Mucosa of stomach (tissue), 1 donor: ENCODE data around the gene B3GAT3.
A peak's percentile ranks its signal among the peaks of the same experiment; 100 is the strongest.
"Not testable (repeated sequence)": the region's sequence is repeated elsewhere in the genome, so short reads cannot be mapped to it uniquely, and the experiment has no call there.

Experiments used
- H3K27me3 ChIP-seq: one replicate; pipeline ENCODE4 v1.7.0; 2013; ENCODE audit warnings: mild to moderate bottlenecking, low read length; ENCODE audit not compliant: control insufficient read depth, insufficient read depth
- H3K36me3 ChIP-seq: one replicate; pipeline ENCODE4 v1.7.0; 2013; ENCODE audit warnings: low read length; ENCODE audit not compliant: control insufficient read depth, insufficient read depth
- H3K4me1 ChIP-seq: one replicate; pipeline ENCODE4 v1.7.0; 2013; ENCODE audit warnings: mild to moderate bottlenecking, low read length; ENCODE audit not compliant: control insufficient read depth, insufficient read depth
- H3K4me3 ChIP-seq: one replicate; pipeline ENCODE4 v1.7.0; 2013; ENCODE audit warnings: low read length
- H3K9ac ChIP-seq: one replicate; pipeline ENCODE4 v1.7.0; 2013; ENCODE audit warnings: mild to moderate bottlenecking, low read length, moderate library complexity
- H3K9me3 ChIP-seq: one replicate; pipeline ENCODE4 v1.7.0; 2013; ENCODE audit warnings: mild to moderate bottlenecking, low read length, moderate library complexity; ENCODE audit not compliant: control insufficient read depth
- donor health status: Pancreatic carcinoma.

Gene B3GAT3

GRCh38 chr11:62579252-62579651 lies 42.5 kb downstream of the B3GAT3 start:
- H3K9ac ChIP-seq, result no peak overlapping the region
- H3K4me1 ChIP-seq, result peaks cover 31% of the 10 kb centered on the region
- H3K36me3 ChIP-seq, result peaks cover 8% of the 10 kb centered on the region
- no peaks in the 10 kb centered on the region for H3K9me3 ChIP-seq
- H3K27me3 ChIP-seq, result no peaks in the 10 kb centered on the region
- no peak overlapping the region for H3K4me3 ChIP-seq

DNA sequence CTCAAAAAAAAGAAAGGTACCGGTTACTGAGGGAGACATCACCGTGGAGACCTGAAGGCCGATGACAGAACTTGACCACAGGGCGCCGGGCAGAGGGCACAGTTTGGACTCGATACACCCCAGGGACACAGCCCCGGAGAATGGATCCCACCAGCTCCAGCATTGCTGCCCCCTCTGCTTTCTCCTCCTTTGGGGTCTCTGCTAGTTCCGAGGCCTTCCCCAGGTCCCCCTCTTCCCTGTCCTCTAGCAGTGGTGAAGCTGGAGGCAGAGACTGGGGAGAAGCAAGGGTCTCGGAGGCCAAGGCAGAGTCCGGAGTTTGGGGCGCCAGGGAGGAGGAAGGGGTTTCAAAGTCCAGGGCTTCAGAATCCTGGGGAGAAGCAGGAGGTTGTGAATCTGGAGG lies 43.2 kb downstream of the B3GAT3 start:
- H3K9ac ChIP-seq, result no peak overlapping the region
- H3K4me1 ChIP-seq, result peaks cover 31% of the 10 kb centered on the region
- no peaks in the 10 kb centered on the region for H3K9me3 ChIP-seq
- no peak overlapping the region for H3K4me3 ChIP-seq
- H3K36me3 ChIP-seq, result peaks cover 5% of the 10 kb centered on the region
- H3K27me3 ChIP-seq, result no peaks in the 10 kb centered on the region

DNA sequence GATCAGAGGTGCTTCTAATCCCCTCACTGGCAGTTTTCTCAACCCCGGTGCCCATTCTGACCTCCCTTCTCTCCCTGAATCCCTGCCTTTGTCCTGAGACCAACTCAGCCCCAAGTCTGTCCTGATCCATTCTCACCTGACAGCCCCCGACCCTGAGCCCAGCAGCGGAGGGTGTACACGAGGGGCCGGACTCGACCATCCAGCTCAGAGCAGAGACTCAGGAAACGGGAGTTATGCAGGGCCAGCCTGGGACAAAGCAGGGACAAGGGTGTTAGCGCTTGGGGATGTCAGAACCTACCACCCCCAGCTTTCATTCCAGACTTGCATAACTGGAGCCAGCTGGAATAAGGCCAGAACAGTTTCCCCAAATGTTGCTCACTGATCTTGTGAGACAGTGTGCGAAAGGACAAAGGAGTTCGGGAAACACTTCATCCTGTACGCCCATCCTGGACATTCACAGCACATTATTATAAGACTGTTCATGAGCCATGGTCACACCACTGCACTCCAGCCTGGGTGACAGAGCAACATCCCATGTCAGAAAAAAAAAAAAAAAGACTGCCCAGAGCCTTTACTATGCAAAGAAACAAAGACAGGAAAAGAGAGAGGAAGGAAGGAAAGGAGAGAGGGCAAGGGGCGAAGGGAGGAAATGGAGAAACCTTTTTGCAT lies 44.6 kb downstream of the B3GAT3 start:
- H3K9ac ChIP-seq, result peak overlapping the region; percentile 51
- peaks cover 36% of the 10 kb centered on the region for H3K4me1 ChIP-seq

GRCh38 chr11:62575837-62576236 lies 45.9 kb downstream of the B3GAT3 start:
- H3K27me3 ChIP-seq, result no peaks in the 10 kb centered on the region
- peak overlapping the region; percentile 86 for H3K9ac ChIP-seq
- peaks cover 38% of the 10 kb centered on the region for H3K4me1 ChIP-seq
- H3K36me3 ChIP-seq, result peaks cover 4% of the 10 kb centered on the region
- no peak overlapping the region for H3K4me3 ChIP-seq
- H3K9me3 ChIP-seq, result no peaks in the 10 kb centered on the region

More for the DNA sequence above, 44.6 kb downstream of the B3GAT3 start:
- H3K9me3 ChIP-seq, result no peaks in the 10 kb centered on the region
- H3K36me3 ChIP-seq, result peaks cover 4% of the 10 kb centered on the region
- H3K4me3 ChIP-seq, result no peak overlapping the region
- H3K27me3 ChIP-seq, result no peaks in the 10 kb centered on the region

GRCh38 chr11:62575156-62575555 lies 46.6 kb downstream of the B3GAT3 start:
- Histone ChIP-seq H3K9ac (peak overlapping the region; percentile 86), H3K9me3 (no peaks in the 10 kb centered on the region), H3K4me1 (peaks cover 38% of the 10 kb centered on the region), H3K27me3 (no peaks in the 10 kb centered on the region), H3K4me3 (peak overlapping the region; percentile 97), H3K36me3 (peaks cover 4% of the 10 kb centered on the region)

GRCh38 chr11:62574363-62575071 lies 47.3 kb downstream of the B3GAT3 start:
- Histone ChIP-seq H3K4me1 (peaks cover 38% of the 10 kb centered on the region), H3K9ac (peak overlapping the region; percentile 86), H3K27me3 (no peaks in the 10 kb centered on the region), H3K36me3 (peaks cover 4% of the 10 kb centered on the region), H3K4me3 (peak overlapping the region; percentile 97), H3K9me3 (no peaks in the 10 kb centered on the region)

GRCh38 chr11:62573592-62574362 lies 48.0 kb downstream of the B3GAT3 start, which contains the start of gene EEF1G:
Gene EEF1G, minus strand, starts transcription at chr11:62573891. Its CDS starts 49 bp downstream, at chr11:62573842.
- peak within 1 kb of the TSS; percentile 97 for H3K4me3 ChIP-seq
- peak within 1 kb of the TSS; percentile 89 for H3K9ac ChIP-seq
- H3K27me3 ChIP-seq, result no peaks in the 10 kb centered on the region
- H3K4me1 ChIP-seq, result peaks cover 38% of the 10 kb centered on the region
- no peaks in the 10 kb centered on the region for H3K9me3 ChIP-seq
- peaks cover 4% of the 10 kb centered on the region for H3K36me3 ChIP-seq

DNA sequence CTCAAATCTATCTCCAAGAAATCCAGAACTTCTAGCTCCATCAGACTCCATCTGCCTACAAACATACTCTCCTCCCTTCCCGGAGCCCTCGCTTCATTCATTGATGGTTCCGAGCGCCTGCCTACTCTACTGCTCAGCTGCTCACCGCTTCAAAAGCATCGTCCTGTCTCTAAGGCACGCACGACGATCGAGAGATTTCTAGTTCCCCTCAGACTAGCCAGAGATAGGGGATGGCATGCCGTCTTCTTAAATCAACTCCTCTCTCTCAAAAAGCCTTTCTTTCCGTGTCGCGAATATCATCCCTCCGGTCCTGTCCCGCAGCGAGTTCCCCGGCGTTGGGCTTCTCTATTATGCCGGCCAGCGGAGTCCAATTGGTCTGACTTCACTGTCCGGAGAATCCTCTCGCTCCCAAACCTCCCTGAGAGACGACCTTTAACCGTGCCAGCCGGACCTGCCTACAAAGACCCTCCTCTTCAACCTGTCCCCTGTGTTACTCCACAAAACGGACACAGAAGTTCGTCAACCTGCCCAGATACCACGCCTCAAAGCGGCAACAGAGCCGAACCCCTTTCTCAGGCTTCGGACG lies 48.7 kb downstream of the B3GAT3 start:
- Histone ChIP-seq H3K9ac (peak overlapping the region; percentile 89), H3K9me3 (no peaks in the 10 kb centered on the region), H3K4me3 (peak overlapping the region; percentile 97), H3K4me1 (peaks cover 38% of the 10 kb centered on the region), H3K27me3 (no peaks in the 10 kb centered on the region), H3K36me3 (no peaks in the 10 kb centered on the region)

- H3K9me3 ChIP-seq, result no peaks in the 10 kb centered on the region
- H3K4me3 ChIP-seq, result peak overlapping the region; percentile 97
- peaks cover 37% of the 10 kb centered on the region for H3K4me1 ChIP-seq
- no peaks in the 10 kb centered on the region for H3K36me3 ChIP-seq
- H3K27me3 ChIP-seq, result no peaks in the 10 kb centered on the region
- H3K9ac ChIP-seq, result peak overlapping the region; percentile 89
Measured at GRCh38 chr11:62572431-62572830, 49.4 kb downstream of the B3GAT3 start.

DNA sequence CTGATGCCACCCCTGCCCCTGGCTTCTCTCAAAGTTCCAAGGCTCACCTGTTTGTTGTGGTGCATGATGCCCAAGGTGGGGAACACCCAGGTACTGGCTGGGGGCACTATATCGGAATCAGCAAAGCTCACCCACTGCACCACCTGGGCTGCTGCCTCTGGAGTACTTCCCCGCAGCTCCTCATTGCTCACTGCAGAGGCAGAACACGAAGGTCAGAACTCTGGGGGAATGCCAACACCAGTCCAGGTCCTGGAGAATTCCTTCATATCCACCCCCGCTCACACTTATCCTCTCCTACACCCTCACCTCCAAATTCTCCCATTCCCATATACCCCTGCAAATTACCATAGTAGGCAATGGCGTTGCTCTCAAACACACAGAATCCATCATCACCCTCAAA lies 50.3 kb downstream of the B3GAT3 start:
- not testable (repeated sequence) for H3K9me3 ChIP-seq, H3K27me3 ChIP-seq, H3K4me3 ChIP-seq, H3K36me3 ChIP-seq, H3K9ac ChIP-seq
- peaks cover 27% of the 10 kb centered on the region for H3K4me1 ChIP-seq

- H3K36me3 ChIP-seq, H3K27me3 ChIP-seq, H3K9me3 ChIP-seq, H3K4me3 ChIP-seq, H3K9ac ChIP-seq: not testable (repeated sequence)
- H3K4me1 ChIP-seq, result peaks cover 21% of the 10 kb centered on the region
Measured at GRCh38 chr11:62570903-62571302, 50.9 kb downstream of the B3GAT3 start.
